Prostate gland (tissue), 2 donors: ENCODE data around the gene PCLO. TPM values are rescaled to one million over a fixed set of nuclear protein-coding genes. Genes with fewer than 3 reads are reported as not detected.

Experiments
- DNase-seq: peaks from one replicate; pipeline ENCODE4 v3.0.0-alpha.2; 2019; ENCODE audit warnings: low spot score
- H3K27ac ChIP-seq, 2 donors: fragments of 200-600 bp; sonication (generic); 2 replicates each; pipeline ENCODE4 v1.5.1; 2017 to 2019
- H3K27me3 ChIP-seq: fragments of 200-600 bp; sonication (generic); replicated peaks from 2 replicates; pipeline ENCODE4 v1.5.1; 2019; ENCODE audit not compliant: insufficient read depth
- H3K36me3 ChIP-seq, 2 donors: fragments of 200-600 bp; sonication (generic); 1 replicate in 1 of 2; 2 replicates in 1 of 2; pipeline versions ENCODE4 v1.5.1 to v1.8.1; 2017 to 2019
- H3K4me1 ChIP-seq: fragments of 200-600 bp; sonication (generic); replicated peaks from 2 replicates; pipeline ENCODE4 v1.5.1; 2019
- H3K4me3 ChIP-seq, 2 donors: fragments of 200-600 bp; sonication (generic); 2 replicates each; pipeline ENCODE4 v1.5.1; 2017 to 2019
- H3K9me3 ChIP-seq: fragments of 200-600 bp; sonication (generic); 2 replicates; pipeline ENCODE4 v1.5.1; 2017
- POLR2A ChIP-seq: fragments of 450-650 bp; IDR thresholded peaks from one replicate; pipeline ENCODE4 v1.6.1; 2016; ENCODE audit warnings: antibody characterized with exemption, mild to moderate bottlenecking
- POLR2AphosphoS5 ChIP-seq: sonication (generic); formaldehyde crosslinking; IDR thresholded peaks from one replicate; pipeline ENCODE4 v1.6.1; 2017; ENCODE audit warnings: antibody characterized with exemption
- WGBS: methylation state at CpG from one replicate; pipeline ENCODE4 v1.1.5; 2018; 5-methylcytosine and 5-hydroxymethylcytosine counted together
- intact Hi-C: fragments of 100-400 bp; cut with DNase I; formaldehyde crosslinking; loops from one replicate; pipeline ENCODE4 v1.14.2; 2022
- total RNA-seq, 2 donors: library from RNA; depleted of rRNA; stranded (reverse); fragments of >200 nt; gene quantifications; one replicate each; pipeline ENCODE4 v1.1.0, GENCODE V29; 2016
- TF ChIP-seq, protein P1 (sequence below), 4 experiments: fragments of 200-600 bp in 2 of 4; fragments of 450-650 bp in 2 of 4; sonication (generic) in 2 of 4; IDR thresholded peaks; 1 replicate in 3 of 4; 2 replicates in 1 of 4; pipeline ENCODE4 v1.5.1; 2016 to 2019; ENCODE audit warnings: antibody characterized with exemption in 4 of 4, mild to moderate bottlenecking in 2 of 4, moderate library complexity in 2 of 4

The PCLO gene
- total RNA-seq, 2 donors from 2014 or later = 14.5 to 25.2 TPM

DNA sequence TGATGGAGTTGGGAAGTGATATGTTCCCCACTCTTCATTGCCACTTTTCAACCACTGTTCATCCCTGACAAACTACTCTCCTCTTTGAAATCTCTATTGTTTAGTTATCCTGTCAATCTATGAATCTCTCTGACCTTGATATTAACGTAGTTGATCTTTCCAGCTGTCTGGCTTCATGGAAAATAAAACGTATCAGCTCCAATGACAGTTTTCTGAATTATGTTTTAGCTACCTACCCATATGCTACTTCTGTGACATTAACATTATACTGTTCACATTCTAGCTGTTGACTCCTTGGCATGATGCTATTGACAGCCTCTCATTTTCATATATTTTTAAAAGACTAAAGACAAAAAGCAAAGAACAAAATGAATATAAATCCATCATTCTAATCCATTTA lies 53.3 kb downstream of the PCLO start:
- no peaks in the 10 kb centered on the region for H3K9me3 ChIP-seq
- no peaks in the 10 kb centered on the region for H3K36me3 ChIP-seq
- no peaks in the 10 kb centered on the region for H3K27me3 ChIP-seq
- TF ChIP-seq POLR2A = no peak
- TF ChIP-seq POLR2AphosphoS5 = no peak
- TF ChIP-seq, protein P1, sequence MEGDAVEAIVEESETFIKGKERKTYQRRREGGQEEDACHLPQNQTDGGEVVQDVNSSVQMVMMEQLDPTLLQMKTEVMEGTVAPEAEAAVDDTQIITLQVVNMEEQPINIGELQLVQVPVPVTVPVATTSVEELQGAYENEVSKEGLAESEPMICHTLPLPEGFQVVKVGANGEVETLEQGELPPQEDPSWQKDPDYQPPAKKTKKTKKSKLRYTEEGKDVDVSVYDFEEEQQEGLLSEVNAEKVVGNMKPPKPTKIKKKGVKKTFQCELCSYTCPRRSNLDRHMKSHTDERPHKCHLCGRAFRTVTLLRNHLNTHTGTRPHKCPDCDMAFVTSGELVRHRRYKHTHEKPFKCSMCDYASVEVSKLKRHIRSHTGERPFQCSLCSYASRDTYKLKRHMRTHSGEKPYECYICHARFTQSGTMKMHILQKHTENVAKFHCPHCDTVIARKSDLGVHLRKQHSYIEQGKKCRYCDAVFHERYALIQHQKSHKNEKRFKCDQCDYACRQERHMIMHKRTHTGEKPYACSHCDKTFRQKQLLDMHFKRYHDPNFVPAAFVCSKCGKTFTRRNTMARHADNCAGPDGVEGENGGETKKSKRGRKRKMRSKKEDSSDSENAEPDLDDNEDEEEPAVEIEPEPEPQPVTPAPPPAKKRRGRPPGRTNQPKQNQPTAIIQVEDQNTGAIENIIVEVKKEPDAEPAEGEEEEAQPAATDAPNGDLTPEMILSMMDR (IDR thresholded peaks at IDR 0.05) = no peak
- intact Hi-C loops = no loop called here
- H3K27ac ChIP-seq = no peak overlapping the region
- no peak for DNase-seq
- H3K4me1 ChIP-seq = no peaks in the 10 kb centered on the region
- WGBS = 73% methylated on average over 2 of the region's 2 CpGs
- H3K4me3 ChIP-seq = no peak overlapping the region

DNA sequence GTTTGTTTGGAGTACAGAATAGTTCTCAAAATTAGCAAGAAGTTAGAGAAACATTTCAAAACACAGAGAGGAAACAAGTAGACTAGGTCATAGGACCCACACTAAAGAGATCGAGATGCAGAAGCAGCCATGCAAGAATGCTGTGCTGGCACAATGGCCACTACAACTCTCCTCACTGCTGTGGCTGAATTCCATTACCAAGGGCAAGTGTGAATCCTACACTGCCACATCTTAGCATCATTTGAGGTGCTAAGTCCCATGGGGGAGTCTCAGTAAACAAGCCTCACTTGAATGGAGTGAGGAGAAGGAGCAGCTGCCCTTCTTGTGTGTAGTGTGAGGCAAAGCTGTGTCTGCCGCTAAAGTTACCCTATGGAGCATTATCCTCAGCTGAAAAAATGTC lies 56.7 kb downstream of the PCLO start:
- H3K27ac ChIP-seq = no peak overlapping the region
- H3K4me1 ChIP-seq = no peaks in the 10 kb centered on the region
- no peak overlapping the region for H3K4me3 ChIP-seq
- TF ChIP-seq POLR2A (no peak), POLR2AphosphoS5 (no peak)
- TF ChIP-seq, protein P1 (IDR thresholded peaks at IDR 0.05) = no peak
- no peak for DNase-seq
- 0% methylated on average over 2 of the region's 2 CpGs for WGBS
- no peaks in the 10 kb centered on the region for H3K9me3 ChIP-seq
- H3K36me3 ChIP-seq = no peaks in the 10 kb centered on the region
- intact Hi-C loops = no loop called here
- H3K27me3 ChIP-seq = no peaks in the 10 kb centered on the region

GRCh38 chr7:83105063-83105462 lies 57.6 kb downstream of the PCLO start:
- TF ChIP-seq POLR2AphosphoS5 = no peak
- TF ChIP-seq, protein P1 (IDR thresholded peaks at IDR 0.05) = no peak
- 86% methylated on average over 1 of the region's 1 CpG for WGBS
- no peak for DNase-seq

GRCh38 chr7:83101530-83101929 lies 61.2 kb downstream of the PCLO start:
- Histone ChIP-seq H3K4me3 (no peak overlapping the region), H3K27ac (no peak overlapping the region), H3K27me3 (no peaks in the 10 kb centered on the region), H3K4me1 (no peaks in the 10 kb centered on the region), H3K9me3 (no peaks in the 10 kb centered on the region), H3K36me3 (no peaks in the 10 kb centered on the region)
- WGBS = 74% methylated on average over 3 of the region's 3 CpGs
- intact Hi-C loops = no loop called here
- TF ChIP-seq POLR2A = no peak
- no peak for TF ChIP-seq POLR2AphosphoS5
- TF ChIP-seq, protein P1 (IDR thresholded peaks at IDR 0.05) = no peak
- DNase-seq = no peak

More at GRCh38 chr7:83105063-83105462, 57.6 kb downstream of the PCLO start:
- no peaks in the 10 kb centered on the region for H3K36me3 ChIP-seq
- no peaks in the 10 kb centered on the region for H3K4me1 ChIP-seq
- intact Hi-C loops = no loop called here
- no peaks in the 10 kb centered on the region for H3K27me3 ChIP-seq
- no peaks in the 10 kb centered on the region for H3K9me3 ChIP-seq
- no peak overlapping the region for H3K27ac ChIP-seq
- H3K4me3 ChIP-seq = no peak overlapping the region

DNA sequence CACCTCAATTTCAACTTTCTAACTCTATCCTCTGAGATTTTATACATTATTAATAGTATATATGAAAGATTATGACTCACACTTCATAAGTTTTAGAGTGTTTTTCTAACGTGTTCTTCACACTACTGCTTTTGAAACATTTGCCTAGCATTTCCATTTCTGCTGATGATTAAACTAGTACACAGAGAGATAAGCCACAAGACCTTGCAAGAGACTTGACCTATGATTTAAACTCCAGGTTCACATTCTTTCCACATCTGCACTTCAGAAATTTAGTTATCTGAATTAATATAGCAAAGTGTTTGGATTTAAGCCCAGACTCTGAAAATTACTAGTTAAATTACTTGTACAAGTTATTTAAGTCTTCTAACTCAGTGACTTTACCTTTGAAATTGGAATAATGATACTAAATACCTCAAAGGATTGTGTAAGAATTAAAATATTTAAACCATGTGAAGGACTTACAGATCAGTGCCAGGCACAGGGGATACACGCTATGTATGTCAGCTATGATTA lies 66.6 kb downstream of the PCLO start:
- no peaks in the 10 kb centered on the region for H3K9me3 ChIP-seq
- 80% methylated on average over 2 of the region's 2 CpGs for WGBS

More for the DNA sequence above, 66.6 kb downstream of the PCLO start:
- Histone ChIP-seq H3K27me3 (no peaks in the 10 kb centered on the region), H3K4me1 (no peaks in the 10 kb centered on the region), H3K36me3 (no peaks in the 10 kb centered on the region), H3K4me3 (no peak overlapping the region), H3K27ac (no peak overlapping the region)
- DNase-seq = no peak
- intact Hi-C loops = no loop called here
- TF ChIP-seq POLR2AphosphoS5 (no peak), POLR2A (no peak)
- TF ChIP-seq, protein P1 (IDR thresholded peaks at IDR 0.05) = no peak
